Adipose tissue (tissue), 3 donors: ENCODE data around the gene PIK3C2G. TPM values are rescaled to one million over a fixed set of nuclear protein-coding genes. Genes with fewer than 3 reads are reported as not detected.

Experiments
- H3K27ac ChIP-seq: one replicate; pipeline ENCODE4 v1.5.1; 2013; ENCODE audit warnings: low read depth, low read length
- WGBS, 3 donors: extraction: QIAGEN DNeasy Blood & Tissue Kit; methylation state at CpG; one replicate each; pipeline ENCODE4 v1.1.7; 2013; 5-methylcytosine and 5-hydroxymethylcytosine counted together
- polyA plus RNA-seq, 3 donors: library from polyadenylated mRNA; stranded (reverse); fragments of 200-250 nt; gene quantifications; one replicate each; pipeline ENCODE4 v1.2.3, GENCODE V29; 2013
- donor health status: healthy with polysubstance abuse.
- donor health status: Bipolar disorder and iron deficiency.
- donor health status: healthy.

The PIK3C2G gene
- polyA plus RNA-seq, 3 donors = 0.22 to 1.2 (median 0.31) TPM

DNA sequence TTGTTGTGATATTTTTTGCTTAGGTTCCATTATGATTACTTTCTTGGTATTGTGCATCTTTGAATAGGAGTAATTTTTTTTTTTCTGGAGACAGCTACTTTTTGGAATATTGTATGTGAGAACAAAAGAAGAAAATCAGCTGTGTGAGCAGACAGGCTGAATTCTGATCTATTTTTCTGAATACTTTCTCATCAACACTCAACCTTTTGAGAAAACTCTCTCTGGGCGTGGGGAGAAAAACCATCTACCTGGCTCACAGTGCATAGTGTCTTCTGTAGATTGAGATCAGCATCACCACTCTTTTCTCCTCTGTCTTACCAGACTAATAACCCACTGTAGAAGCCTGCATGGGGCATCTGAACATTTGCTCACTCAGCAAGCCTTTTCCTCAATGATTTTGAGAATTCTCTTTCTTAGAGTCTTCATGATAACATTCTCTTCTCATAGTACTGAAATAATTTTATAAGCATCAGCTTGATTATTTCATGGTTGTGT lies 3.3 kb downstream of the PIK3C2G start:
- no peak overlapping the region for H3K27ac ChIP-seq
- WGBS, 3 donors = 67 to 88% (median 74%) methylated on average over 1 of the region's 1 CpG

DNA sequence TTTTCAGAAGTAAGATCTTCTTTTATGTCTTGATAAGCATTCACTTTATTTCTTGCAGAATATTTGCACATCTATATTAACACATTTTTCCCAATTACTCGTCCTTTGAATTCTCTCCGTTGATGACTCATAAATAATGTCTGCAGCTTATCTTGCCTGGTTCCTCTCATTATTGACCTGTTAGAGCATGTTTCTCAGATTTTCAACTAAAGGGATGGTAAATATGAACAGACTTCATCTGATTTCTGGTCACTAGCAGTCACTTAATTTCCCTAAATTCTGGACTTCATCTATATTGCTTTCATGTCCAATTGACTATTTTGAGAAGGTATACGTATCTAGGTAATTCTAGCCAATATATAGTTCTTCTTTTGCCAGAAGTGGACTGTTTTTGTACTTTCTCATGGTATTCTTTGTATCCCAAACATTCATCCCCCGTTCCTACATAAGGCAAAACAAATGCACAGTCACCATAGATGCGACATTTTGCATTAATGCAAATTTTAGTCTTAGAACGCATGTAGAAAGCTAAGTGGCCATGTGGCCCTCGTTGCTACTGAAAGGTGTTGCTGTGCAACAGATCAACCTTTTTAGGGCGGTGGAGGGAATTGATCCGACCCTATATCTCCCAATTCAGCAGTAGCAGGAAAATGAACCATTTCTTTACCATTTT lies 6.2 kb downstream of the PIK3C2G start:
- H3K27ac ChIP-seq = no peak overlapping the region
- 73 to 88% (median 81%) methylated on average over 9 of the region's 9 CpGs for WGBS, 3 donors

DNA sequence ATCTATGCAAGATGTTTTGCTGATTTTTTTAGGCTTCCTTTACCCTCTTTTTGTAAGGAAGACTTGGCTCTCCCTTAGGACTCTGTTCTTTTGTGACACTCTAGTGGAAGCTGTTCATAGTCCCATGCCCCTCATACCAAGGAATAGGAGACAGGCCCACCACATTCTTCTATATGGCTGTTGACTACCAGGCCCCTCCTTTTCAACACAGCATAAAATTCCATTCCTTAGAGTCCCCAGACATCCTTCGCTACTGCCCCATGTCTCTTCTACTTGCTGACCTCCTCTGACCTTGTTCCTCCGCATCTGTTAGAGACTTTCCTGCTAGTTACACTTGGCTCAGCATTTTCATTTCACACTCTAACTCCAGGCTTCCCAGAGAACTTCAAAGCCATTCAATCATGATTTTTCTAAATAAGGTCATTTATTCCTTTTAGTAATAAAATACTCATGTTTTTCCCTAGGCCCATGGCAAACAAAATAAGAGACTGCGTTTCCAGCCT lies 9.7 kb downstream of the PIK3C2G start:
- 67 to 76% (median 73%) methylated on average over 3 of the region's 3 CpGs for WGBS, 3 donors
- H3K27ac ChIP-seq = no peak overlapping the region

DNA sequence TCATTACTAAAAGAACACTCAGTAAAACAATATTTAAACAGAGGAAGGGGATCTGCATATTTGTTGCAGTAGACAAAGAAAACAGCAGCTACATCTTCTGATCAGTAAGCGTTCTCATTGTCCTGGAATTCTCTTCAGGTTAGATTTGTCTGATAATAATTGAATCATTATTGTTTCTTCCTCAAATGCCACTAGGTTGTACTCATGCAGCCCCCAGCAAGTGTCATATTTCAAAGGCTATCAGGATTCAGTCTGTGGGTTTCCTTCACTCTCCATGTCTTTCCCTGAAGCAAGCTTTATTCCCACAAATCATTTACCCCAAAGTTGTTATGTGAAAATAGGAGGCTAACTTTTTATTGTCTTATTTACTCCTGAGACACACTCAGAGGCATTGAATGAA lies 14.7 kb downstream of the PIK3C2G start:
- H3K27ac ChIP-seq = no peak overlapping the region
- WGBS, 3 donors = 77 to 84% (median 78%) methylated on average over 1 of the region's 1 CpG

DNA sequence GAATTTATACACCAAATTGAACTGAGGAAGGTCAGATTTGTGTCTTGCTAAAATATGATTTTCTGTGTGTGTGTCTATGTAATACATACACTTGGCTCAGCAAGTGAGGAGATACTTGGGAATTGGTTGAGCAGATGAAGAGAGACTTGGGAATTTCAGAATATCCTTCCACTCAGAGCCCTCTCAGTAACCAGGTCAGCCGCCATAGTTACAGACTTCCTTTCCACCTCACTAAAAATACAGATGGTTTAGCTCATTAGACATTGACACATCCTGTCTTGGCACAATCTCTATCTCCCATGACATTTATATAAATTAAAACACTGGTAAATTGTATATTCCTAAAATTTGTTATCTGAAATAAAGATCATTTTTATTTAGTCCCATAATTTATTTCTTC lies 15.9 kb downstream of the PIK3C2G start:
- 3 to 78% (median 65%) methylated on average over 1 of the region's 1 CpG for WGBS, 3 donors
- no peak overlapping the region for H3K27ac ChIP-seq

DNA sequence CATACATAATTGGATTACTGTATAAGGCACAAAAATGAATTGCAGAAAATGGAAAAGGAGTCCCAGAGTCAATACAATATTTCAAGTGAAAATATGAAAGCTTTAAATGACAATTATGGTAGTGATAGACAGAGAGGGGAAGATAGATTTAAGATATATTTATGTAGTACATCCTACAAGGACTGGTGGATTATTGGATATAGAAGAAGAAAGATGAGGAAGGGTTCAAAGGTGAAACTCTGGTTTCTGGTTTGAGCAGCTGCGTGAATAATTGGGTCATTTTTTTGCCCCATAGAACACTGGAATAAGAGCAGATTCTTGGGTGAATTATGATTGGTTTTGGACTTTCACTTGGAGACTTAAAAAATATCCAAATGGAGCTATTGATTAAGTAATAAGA lies 19.4 kb downstream of the PIK3C2G start:
- 89 to 91% (median 90%) methylated on average over 1 of the region's 1 CpG for WGBS, 3 donors
- no peak overlapping the region for H3K27ac ChIP-seq

DNA sequence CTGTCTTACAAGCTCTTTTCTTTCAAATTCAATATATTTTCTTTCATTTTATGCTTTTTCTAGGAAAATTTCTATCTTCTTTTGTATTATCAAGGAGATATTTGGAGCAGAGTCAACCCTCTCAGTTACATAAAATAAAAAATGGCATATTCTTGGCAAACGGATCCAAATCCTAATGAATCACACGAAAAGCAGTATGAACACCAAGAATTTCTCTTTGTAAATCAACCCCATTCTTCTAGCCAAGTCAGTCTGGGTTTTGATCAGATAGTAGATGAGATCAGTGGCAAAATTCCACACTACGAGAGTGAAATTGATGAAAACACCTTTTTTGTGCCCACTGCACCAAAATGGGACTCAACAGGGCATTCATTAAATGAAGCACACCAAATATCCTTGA lies 20.6 kb downstream of the PIK3C2G start:
- no peak overlapping the region for H3K27ac ChIP-seq
- WGBS, 3 donors = 59 to 68% (median 61%) methylated on average over 3 of the region's 3 CpGs

DNA sequence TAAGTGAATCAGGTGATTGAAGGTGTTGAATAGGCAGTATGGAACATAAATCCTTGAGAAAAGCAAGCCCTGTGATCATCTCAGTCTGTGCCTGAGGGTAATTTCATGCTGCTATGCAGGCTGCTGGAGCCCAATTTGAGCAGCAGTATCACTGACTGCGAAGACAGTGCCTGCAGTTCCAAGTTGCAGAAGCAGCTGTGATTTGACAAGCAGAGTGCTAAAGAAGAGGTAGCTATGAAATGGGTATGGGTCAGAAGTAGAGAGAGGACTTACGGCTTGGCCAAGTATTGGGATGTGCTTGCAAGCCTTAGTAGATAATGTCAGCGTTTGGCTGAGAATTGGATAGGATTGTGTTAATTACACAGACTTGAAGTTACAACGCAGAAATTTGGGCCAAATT lies 22.5 kb downstream of the PIK3C2G start:
- 70% methylated on average over 4 of the region's 4 CpGs for WGBS, 3 donors
- no peak overlapping the region for H3K27ac ChIP-seq

DNA sequence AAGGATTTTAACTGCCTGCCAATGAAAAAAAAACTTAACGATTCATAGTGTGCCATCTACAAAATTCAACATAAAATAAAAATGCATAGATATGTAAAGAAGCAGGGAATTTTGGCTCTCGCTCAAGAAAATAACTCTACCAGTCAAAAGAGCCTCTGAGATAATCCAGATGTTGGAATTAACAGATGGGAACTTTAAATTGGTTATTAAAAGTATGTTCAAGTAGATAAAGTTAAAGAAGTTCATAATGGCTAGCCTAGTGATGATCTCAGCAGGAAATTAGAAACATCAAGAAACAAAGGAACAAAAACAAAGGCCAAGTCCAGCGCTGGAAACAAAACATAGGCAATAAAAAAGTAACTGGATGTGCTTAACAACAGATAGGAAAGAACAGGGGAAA lies 23.1 kb downstream of the PIK3C2G start:
- no peak overlapping the region for H3K27ac ChIP-seq

DNA sequence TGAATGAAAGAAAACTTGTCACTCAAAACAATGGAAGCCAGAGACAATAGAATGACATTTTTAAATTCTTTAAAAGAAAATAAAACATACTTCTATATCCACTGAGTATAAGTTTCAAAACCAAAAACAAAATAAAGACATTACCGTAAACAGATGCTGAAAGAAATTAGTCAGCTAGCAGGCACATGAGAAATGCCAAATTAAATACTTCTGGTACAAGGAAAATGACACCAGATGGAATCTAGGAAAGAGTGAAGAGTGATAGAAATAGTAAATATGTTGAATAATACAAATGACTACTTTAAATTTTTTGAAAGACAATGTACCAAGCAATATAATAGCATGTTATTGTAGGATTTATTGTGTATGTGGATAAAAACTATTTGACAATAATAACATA lies 23.8 kb downstream of the PIK3C2G start:
- no peak overlapping the region for H3K27ac ChIP-seq
- 0 to 92% (median 53%) methylated on average over 1 of the region's 1 CpG for WGBS, 3 donors

More for the DNA sequence above, 23.1 kb downstream of the PIK3C2G start:
- WGBS, 3 donors = 45 to 63% (median 50%) methylated on average over 3 of the region's 3 CpGs

DNA sequence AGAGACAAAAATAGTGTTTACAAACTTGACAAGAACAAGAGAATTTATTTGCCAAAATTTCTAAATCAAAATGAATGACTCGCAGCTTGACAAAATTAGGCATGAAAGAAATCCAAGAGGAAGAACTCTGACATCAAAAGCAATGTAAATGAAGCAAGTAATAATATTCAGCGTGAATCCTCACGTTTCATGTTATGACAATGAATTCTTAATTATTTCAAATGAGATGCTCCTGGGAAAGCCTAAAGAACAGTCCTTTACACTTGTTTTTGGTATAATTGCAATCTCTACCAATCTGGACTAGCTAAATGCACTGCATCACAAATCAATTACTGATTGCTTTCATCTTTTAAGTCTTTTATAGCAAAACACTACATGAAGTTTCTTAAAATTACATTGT lies 29.1 kb downstream of the PIK3C2G start:
- no peak overlapping the region for H3K27ac ChIP-seq
- WGBS, 3 donors = 66 to 75% (median 74%) methylated on average over 3 of the region's 3 CpGs

DNA sequence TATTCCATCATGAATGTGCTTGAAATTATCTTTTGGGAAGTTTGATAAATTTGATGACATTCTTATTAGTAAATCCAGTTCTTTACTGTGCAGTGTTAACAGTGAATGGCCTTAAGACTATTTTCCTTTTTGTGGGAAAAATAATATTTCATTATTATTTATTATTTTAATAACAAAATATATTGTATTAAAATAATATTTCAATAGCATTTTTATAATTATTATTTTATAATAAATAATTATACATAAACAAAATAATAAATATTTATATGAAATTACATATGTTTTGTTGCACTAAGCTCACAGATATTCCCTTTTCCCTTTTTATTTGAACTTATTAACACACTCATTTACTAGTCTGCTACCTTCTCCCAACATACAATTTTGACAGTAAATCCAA lies 33.6 kb downstream of the PIK3C2G start:
- no peak overlapping the region for H3K27ac ChIP-seq

DNA sequence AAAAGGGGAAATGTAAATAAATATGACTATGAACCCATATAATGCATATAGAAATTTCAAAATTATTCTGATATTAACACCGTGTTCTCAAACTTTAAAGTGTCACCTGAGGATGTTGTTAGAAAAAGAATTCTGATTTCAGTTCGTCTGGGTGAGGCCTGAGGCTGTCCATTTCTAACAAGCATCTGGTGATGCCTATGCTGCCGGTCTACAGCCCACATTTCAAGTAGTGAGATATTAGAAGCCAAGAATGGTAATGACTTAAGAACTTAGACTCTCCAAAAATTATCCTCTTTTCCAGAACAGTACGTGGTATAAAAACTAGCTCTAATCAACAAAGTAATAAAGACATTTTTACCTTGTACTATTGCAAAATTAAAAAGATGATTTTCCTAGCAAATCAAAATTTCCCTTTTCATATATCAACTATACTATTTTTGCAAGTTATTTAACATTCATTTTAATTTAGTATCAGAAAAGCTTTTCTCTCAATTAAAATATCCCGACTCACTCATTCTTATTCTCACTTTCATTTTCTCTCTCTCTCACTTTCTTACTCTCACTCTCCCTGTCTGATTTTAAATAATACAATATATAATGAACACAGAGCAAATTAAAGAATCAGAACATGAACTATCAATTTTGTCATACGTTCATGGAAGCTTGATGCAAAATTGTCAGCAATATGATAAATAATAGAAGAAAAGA lies 35.0 kb downstream of the PIK3C2G start:
- 49 to 72% (median 54%) methylated on average over 6 of the region's 6 CpGs for WGBS, 3 donors
- H3K27ac ChIP-seq = no peak overlapping the region

DNA sequence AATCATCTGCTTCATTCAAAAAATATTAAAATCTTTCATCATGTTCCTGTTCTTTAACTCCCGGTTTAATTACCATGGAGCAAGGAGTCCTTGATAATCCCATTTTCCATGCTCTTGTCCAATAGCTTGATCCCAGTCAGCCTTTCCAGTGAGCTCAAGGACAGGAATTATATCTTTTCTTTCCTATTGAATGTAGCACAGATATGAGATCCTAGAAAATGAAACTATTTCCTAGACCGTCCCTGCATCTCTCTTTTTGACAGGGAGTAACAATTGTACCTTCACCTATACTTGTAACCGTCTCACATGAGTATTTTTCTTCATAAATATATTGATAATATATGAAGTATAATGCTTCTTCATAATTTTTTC lies 35.6 kb downstream of the PIK3C2G start:
- no peak overlapping the region for H3K27ac ChIP-seq
- 51 to 70% (median 62%) methylated on average over 3 of the region's 3 CpGs for WGBS, 3 donors

DNA sequence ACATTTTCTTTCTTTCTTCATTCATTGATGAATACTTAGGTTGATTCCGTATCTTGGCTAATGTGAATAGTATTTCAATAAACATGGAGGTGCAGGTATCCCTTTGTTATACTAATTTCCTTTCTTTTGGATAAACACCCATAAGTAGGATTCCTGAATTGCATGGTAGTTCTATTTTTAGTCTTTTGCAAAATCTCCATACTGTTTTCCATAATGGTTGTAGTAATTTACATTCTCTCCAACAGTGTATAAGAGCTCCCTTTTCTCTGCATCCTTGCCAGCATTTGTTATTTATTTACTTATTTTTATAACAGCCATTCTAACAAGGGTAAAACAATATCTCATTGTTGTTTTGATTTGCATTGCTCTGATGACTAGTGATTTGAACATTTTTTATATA lies 36.6 kb downstream of the PIK3C2G start:
- no peak overlapping the region for H3K27ac ChIP-seq
- WGBS, 3 donors = 74 to 94% (median 89%) methylated on average over 1 of the region's 1 CpG

DNA sequence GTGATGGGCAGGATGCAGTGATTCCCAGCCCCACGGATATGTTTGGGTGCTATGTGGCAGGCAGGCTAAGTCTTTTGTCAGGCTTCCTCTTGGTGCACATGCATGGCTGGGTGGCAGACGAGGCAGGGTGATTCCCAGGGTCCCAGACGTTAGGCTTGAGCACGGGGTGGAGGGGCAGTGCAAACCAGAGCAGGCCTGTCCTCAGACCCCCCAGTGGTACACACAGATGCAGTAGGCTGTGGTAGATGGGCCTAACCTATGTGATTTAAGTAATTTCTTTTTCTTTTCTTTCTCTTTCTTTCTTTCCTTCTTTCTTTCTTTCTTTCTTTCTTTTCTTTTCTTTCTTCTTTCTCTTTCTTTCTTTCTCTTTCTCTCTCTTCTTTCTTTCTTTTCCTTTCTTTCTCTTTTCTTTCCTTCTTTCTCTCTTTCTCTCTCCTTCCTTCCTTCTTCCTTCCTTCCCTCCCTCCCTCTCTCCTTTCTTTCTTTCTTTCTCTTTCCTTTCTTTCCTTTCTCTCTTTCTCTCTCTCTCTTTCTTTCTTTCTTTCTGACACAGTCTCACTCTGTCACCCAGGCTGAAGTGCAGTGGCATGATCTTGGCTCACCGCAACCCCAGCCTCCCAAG lies 41.6 kb downstream of the PIK3C2G start:
- H3K27ac ChIP-seq = no peak overlapping the region
- WGBS, 3 donors = 85 to 94% (median 90%) methylated on average over 5 of the region's 5 CpGs

DNA sequence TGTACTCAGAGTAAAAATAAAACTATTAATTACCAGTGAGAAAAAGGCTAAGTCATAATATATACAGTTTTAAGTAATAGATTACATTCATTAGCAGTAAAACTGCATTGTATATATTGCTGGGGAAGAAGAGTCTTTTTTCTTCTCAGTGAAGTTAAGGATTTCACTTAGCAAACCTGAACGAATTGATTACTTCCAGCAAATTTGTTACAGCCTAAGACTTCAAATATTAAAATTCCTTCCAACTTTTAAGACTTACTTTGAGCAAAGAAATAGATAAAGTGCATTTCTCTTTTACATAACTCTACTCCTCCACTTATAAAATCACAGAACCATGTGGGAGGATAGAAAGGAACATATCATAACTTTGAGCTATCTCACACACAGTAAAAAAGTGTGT lies 43.3 kb downstream of the PIK3C2G start:
- H3K27ac ChIP-seq = no peak overlapping the region
- 17 to 56% (median 53%) methylated on average over 1 of the region's 1 CpG for WGBS, 3 donors

DNA sequence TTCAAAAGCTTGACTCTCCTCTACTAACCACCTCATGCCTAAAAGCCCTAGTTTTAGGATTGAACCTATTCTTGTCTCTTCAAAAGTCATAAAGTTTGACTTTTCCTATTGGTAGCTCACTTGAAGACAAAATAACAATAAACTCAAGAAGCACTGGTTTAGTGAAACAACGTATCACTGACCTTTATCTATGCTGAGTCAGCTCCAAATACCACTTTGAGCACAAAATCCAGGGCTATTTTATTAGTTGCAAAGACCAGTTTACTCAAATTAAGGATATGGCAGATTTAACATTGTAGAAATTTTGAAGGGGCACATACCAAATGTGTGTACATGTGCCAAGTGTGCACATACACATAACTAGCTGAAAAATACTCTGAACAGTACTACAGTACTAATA lies 45.0 kb downstream of the PIK3C2G start:
- WGBS, 3 donors = 42 to 67% (median 66%) methylated on average over 1 of the region's 1 CpG

DNA sequence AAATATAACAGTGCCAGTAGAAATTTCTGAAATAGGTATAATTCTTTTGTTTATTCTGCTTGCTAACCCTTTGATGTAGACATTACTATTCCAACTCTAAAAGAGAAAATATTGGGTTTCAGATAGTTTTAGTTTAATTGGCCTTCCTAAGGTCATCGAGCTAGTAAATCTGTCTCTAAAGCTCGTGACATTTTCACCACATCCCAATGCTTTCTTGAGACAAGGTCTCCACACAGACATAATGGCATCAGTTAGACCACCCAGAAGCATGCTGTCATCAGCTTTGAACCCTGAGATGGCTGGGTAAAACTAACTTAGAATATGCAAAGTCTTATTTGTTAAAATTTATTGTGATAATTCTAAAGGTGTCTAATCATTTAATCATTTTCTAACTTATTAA lies 52.0 kb downstream of the PIK3C2G start:
- 88 to 90% (median 89%) methylated on average over 2 of the region's 2 CpGs for WGBS, 3 donors

More for the DNA sequence above, 45.0 kb downstream of the PIK3C2G start:
- H3K27ac ChIP-seq = no peak overlapping the region

More for the DNA sequence above, 52.0 kb downstream of the PIK3C2G start:
- no peak overlapping the region for H3K27ac ChIP-seq
